Measurements from ENCODE around the gene NPTX1. TPM values are rescaled to one million over a fixed set of nuclear protein-coding genes. Genes with fewer than 3 reads are reported as not detected.
A peak's percentile ranks its signal among the peaks of the same experiment; 100 is the strongest.

Gene NPTX1
- total RNA-seq, 1 donor from 2014 or later: 1.3 TPM

DNA sequence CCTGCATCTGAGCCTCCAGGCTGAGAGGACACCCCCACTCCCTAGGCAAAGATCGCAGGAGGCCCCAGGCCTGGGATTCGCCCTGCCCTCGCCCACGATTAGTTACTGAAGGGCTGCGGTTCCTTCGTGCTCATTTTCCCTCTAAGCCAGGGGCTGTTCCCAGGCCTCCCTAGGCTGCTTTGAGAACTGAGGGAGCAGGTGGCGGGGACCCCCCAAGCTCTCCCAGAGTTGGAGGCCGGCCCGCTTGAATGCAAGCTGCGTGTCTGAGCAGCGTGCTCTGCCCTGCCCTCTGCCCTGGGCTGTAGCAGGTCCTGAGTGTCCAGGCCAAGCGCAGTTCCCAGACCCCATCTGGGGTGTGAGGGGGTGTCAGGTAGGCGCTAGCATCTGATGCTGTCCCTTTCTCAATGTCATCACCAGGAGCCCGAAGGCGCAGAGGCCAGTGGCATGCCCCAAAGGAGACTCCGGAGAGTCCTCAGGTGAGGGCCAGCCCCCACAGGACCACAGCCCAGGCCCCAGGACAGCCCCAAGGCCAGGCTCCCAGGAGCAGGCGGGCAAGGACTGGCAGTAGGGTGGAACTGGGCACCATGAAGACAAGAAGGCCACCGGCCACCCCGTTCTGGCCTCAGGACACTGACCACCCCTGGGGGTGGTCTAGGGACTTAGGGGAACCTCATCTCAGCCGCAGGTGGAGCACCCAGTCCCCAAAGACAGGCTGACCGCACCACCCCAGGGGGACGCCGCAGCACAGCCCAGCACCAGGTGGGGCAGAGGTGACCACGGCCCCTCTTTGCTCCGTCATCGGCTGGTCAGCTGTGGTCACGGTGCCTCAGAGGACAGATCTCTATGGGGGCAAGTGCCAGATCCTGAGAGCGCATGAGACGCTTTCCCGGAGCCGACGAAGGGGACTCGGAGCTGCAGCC lies 46.8 kb downstream of the NPTX1 start:
- peaks cover 6% of the 10 kb centered on the region for H3K4me1 ChIP-seq
- H3K27ac ChIP-seq: no peak overlapping the region
- H3K36me3 ChIP-seq: no peaks in the 10 kb centered on the region
- ATAC-seq (no peak), DNase-seq (no peak)
- no peaks in the 10 kb centered on the region for H3K9me3 ChIP-seq
- intact Hi-C loops (cut with DNase I): loop anchor here (5.0 to 10.0 kb wide), 3 partner anchors 145 to 553 kb away; no protein-coding TSS in a partner anchor
- no peak overlapping the region for H3K4me3 ChIP-seq
- no peaks in the 10 kb centered on the region for H3K27me3 ChIP-seq
- TF ChIP-seq, protein P1, sequence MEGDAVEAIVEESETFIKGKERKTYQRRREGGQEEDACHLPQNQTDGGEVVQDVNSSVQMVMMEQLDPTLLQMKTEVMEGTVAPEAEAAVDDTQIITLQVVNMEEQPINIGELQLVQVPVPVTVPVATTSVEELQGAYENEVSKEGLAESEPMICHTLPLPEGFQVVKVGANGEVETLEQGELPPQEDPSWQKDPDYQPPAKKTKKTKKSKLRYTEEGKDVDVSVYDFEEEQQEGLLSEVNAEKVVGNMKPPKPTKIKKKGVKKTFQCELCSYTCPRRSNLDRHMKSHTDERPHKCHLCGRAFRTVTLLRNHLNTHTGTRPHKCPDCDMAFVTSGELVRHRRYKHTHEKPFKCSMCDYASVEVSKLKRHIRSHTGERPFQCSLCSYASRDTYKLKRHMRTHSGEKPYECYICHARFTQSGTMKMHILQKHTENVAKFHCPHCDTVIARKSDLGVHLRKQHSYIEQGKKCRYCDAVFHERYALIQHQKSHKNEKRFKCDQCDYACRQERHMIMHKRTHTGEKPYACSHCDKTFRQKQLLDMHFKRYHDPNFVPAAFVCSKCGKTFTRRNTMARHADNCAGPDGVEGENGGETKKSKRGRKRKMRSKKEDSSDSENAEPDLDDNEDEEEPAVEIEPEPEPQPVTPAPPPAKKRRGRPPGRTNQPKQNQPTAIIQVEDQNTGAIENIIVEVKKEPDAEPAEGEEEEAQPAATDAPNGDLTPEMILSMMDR (IDR thresholded peaks at IDR 0.05): no peak

DNA sequence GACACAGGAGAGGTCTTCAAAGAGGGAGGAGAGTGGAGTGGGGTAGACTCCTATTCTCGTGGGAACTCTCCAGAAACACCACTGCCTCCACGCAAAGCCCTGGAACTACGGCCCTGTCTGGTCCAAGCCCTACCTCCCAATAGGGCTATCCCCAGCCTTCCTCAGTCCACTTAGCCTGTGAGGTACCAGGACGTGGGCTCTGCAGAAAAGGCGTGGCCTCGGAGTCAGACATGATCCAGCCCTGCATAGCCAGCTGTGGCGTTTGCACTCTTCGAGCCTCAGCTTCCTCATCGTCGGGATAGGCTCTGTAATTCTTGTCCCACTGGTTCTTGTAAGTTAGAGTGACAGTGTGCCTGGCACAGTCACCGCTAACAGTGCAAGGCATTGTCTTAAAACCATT lies 47.6 kb downstream of the NPTX1 start:
- H3K9me3 ChIP-seq: no peaks in the 10 kb centered on the region
- TF ChIP-seq, protein P1 (IDR thresholded peaks at IDR 0.05): no peak
- no peak overlapping the region for H3K27ac ChIP-seq
- DNase-seq (no peak), ATAC-seq (no peak)
- H3K36me3 ChIP-seq: no peaks in the 10 kb centered on the region
- H3K4me3 ChIP-seq: no peak overlapping the region
- H3K27me3 ChIP-seq: no peaks in the 10 kb centered on the region
- H3K4me1 ChIP-seq: peaks cover 6% of the 10 kb centered on the region
- intact Hi-C loops (cut with DNase I): loop anchor here (5.0 to 10.0 kb wide), 2 partner anchors 146 to 539 kb away; no protein-coding TSS in a partner anchor

DNA sequence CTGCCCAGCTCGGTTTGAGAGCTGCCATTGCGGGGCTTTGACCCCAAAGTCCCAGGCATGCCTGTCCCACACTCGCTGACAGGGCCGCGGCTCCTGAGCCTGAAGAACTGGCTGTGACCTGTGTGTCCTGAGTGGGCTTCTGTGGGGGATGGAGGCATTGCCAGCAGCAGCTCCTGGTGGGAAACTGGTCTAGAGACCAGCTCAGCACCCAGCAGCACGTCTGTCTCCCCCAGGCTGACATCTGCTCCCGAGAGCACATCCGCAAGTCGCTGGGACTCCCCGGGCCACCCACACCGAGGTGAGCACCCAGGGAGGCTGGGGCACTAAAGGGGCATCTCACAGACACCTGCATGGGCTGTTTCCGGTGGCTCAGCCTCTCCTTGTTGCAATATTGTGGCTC lies 48.0 kb downstream of the NPTX1 start:
- H3K4me3 ChIP-seq: no peak overlapping the region
- TF ChIP-seq, protein P1 (IDR thresholded peaks at IDR 0.05): no peak
- no peak overlapping the region for H3K27ac ChIP-seq
- DNase-seq (no peak), ATAC-seq (no peak)
- peaks cover 6% of the 10 kb centered on the region for H3K4me1 ChIP-seq
- no peaks in the 10 kb centered on the region for H3K9me3 ChIP-seq
- no peaks in the 10 kb centered on the region for H3K36me3 ChIP-seq
- intact Hi-C loops (cut with DNase I): loop anchor here (5.0 to 10.0 kb wide), 2 partner anchors 146 to 539 kb away; no protein-coding TSS in a partner anchor
- H3K27me3 ChIP-seq: no peaks in the 10 kb centered on the region

DNA sequence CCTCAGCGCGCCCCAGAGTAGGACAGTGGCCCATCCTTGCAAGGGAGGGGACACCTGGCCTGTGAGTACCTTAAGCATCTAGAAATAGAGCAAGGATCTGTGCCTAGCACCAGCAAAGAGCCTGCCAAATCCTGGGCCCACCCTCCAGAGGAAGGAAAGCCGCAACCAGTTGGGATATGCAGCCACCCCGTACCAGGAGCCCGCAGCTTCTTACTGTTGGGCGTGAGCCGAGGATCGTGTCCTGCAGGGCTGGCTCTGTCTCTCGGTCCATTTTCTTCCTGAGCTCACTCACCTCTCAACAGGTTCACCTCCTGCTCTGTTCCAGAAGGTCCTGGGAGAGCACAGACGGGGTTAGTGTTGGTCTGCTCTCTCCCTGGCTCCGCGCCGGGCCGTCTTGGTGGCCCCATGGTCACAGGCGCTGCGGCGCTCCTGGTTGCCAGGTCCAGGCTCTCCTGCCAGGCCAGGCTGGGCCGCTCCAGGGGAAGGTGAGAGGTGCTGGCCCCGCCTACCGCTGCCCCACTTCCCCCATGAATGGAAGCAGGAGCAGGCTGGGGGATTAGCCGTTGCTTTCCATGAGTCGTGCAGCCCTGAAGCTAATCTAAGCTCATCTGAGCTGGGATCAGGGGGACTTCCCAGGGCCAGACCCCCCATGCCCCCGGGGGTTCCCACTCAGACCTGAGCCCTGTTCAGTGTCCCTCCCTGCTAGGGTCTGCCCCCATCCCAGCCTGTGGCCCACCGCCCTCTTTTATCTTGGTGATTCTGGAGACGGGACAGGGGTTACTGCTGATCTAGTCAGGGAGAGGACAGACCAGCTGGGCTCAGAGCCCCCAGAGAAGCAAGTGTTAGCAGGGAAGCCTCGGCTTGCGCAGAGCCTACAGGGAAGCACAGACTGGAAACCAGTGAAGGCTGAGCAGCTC lies 48.8 kb downstream of the NPTX1 start:
- H3K9me3 ChIP-seq: no peaks in the 10 kb centered on the region
- H3K4me3 ChIP-seq: no peak overlapping the region
- DNase-seq (no peak), ATAC-seq (no peak)
- TF ChIP-seq, protein P1 (IDR thresholded peaks at IDR 0.05): no peak
- intact Hi-C loops (cut with DNase I): loop anchor here (5.0 to 10.0 kb wide), 2 partner anchors 147 to 540 kb away; no protein-coding TSS in a partner anchor
- no peaks in the 10 kb centered on the region for H3K36me3 ChIP-seq
- no peak overlapping the region for H3K27ac ChIP-seq
- no peaks in the 10 kb centered on the region for H3K27me3 ChIP-seq
- H3K4me1 ChIP-seq: peaks cover 6% of the 10 kb centered on the region

DNA sequence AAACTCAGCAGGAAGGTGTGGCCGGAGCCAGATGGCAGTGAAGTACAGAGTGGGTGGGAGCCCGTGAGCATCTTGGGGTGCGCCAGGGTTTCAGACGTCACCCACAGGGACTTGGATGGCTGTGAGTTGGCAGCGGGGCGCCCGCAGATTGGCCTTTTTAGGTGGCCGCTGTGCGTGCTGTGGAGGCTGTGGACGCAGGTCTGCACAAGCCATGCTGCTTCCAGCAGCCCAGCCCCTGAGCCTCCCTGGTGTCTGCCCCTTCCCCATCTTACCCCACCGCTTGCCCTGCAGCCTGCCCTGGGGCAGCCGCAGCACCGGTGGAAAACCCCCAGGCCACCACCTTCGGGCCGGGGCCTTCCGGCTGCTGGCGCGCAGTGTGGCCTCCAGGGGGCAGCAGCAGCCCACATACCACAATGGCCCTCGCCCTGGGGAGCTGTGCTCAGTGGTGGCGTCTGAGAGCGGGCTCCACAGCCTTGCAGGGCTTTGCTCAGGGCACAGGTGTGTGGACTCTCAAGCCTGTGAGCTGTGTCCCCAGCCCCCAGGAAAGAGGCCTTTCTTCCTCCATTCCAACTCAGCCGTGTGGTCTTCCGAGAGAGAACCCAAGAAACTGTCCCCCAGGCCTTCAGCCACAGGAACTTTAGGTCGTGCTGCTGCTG lies 49.6 kb downstream of the NPTX1 start:
- Histone ChIP-seq H3K4me3 (no peak overlapping the region), H3K27ac (no peak overlapping the region), H3K4me1 (peaks cover 6% of the 10 kb centered on the region), H3K36me3 (no peaks in the 10 kb centered on the region), H3K27me3 (no peaks in the 10 kb centered on the region), H3K9me3 (no peaks in the 10 kb centered on the region)
- DNase-seq (peak; percentile 88), ATAC-seq (peak; percentile 91)
- TF ChIP-seq, protein P1 (IDR thresholded peaks at IDR 0.05): peak; percentile 98
- intact Hi-C loops (cut with DNase I): loop anchor here (5.0 to 10.0 kb wide), 2 partner anchors 148 to 541 kb away; no protein-coding TSS in a partner anchor

Measured in upper lobe of right lung (tissue), 1 donor.